HepG2 (cell line): ENCODE measurements around the gene SLC6A9. TPM values are rescaled to one million over a fixed set of nuclear protein-coding genes. Genes with fewer than 3 reads are reported as not detected.

Experiments used
- ATAC-seq: fragments of 200-7000 bp; cut with Tn5 transposase; 3 replicates; pipeline ENCODE4 v1.9.1; 2020; ENCODE audit warnings: mild to moderate bottlenecking, moderate library complexity
- BruUV-seq: library from RNA; stranded (reverse); fragments of 400-500 nt; replicated peaks from 2 replicates; lab custom pipeline; 2021; lab: Mats Ljungman, UMichigan
- CTCF ChIA-PET: fragments of 300-600 bp; formaldehyde crosslinking; extraction: SDS; loops from one replicate; lab custom pipeline; 2021; ENCODE audit warnings: low total read pairs, inconsistent platforms, low intra/inter-chr PET ratio; lab: Yijun Ruan, JAX
- POLR2A ChIA-PET: fragments of 350-600 bp; sonication (Branson Sonifier 250); formaldehyde crosslinking; loops from one replicate; lab custom pipeline; 2020; ENCODE audit warnings: antibody characterized with exemption, inconsistent platforms; lab: Yijun Ruan, JAX
- DNase-seq: peaks from one replicate; pipeline ENCODE4 v3.0.0-alpha.2; 2015; ENCODE audit warnings: low spot score
- FAIRE-seq: peaks from 3 replicates; lab custom pipeline; 2011; peaks lifted over from hg19 to GRCh38; lab: Jason Lieb, UNC
- H2AFZ ChIP-seq: one replicate; pipeline ENCODE4 v1.6.1; 2011; ENCODE audit warnings: low read length, inconsistent platforms
- H3K27ac ChIP-seq: fragments of 300-600 bp; 3 replicates; pipeline ENCODE4 v1.8.0; 2011; ENCODE audit warnings: mixed run types, mild to moderate bottlenecking, mixed read lengths, low read length, inconsistent platforms; ENCODE audit not compliant: insufficient read depth; ENCODE audit errors: extremely low read length
- H3K27me3 ChIP-seq, 2 experiments: fragments of 200-600 bp in 1 of 2; 2 replicates in 1 of 2; 3 replicates in 1 of 2; pipeline versions ENCODE4 v1.6.0 to v1.8.0; 2011; ENCODE audit warnings: low read length in 2 of 2, mild to moderate bottlenecking in 2 of 2, moderate library complexity in 2 of 2, inconsistent platforms in 1 of 2; ENCODE audit not compliant: insufficient read depth in 2 of 2, control insufficient read depth in 1 of 2
- H3K36me3 ChIP-seq, 2 experiments: fragments of 200-600 bp in 1 of 2; replicated peaks in 1 of 2; 2 replicates in 1 of 2; 3 replicates in 1 of 2; pipeline versions ENCODE4 v1.5.1 to v1.8.0; 2011; ENCODE audit warnings: low read length in 2 of 2, inconsistent platforms in 1 of 2; ENCODE audit not compliant: insufficient read depth in 2 of 2, control insufficient read depth in 1 of 2
- H3K4me1 ChIP-seq: 2 replicates; pipeline ENCODE4 v1.5.1; 2012; ENCODE audit warnings: low read length, inconsistent platforms; ENCODE audit not compliant: insufficient read depth
- H3K4me2 ChIP-seq: 2 replicates; pipeline ENCODE4 v1.6.0; 2011; ENCODE audit warnings: low read depth, low read length, inconsistent platforms
- H3K4me3 ChIP-seq, 3 experiments: fragments of 200-600 bp in 1 of 3; sonication (generic), shearing (Covaris generic) in 1 of 3; replicated peaks in 1 of 3; 2 replicates each; pipeline ENCODE4 v1.5.1; 2011 to 2016; ENCODE audit warnings: low read length in 3 of 3, inconsistent platforms in 2 of 3, low read depth in 2 of 3, mild to moderate bottlenecking in 2 of 3, control low read depth in 1 of 3, mixed read lengths in 1 of 3; ENCODE audit not compliant: insufficient read depth in 1 of 3
- H3K79me2 ChIP-seq: one replicate; pipeline ENCODE4 v1.6.1; 2011; ENCODE audit warnings: low read length, inconsistent platforms; ENCODE audit not compliant: insufficient read depth
- H3K9ac ChIP-seq: 2 replicates; pipeline ENCODE4 v1.6.0; 2011; ENCODE audit warnings: mild to moderate bottlenecking, low read depth, low read length, inconsistent platforms; ENCODE audit not compliant: insufficient read depth
- H3K9me3 ChIP-seq: 2 replicates; pipeline ENCODE4 v1.5.1; 2012; ENCODE audit warnings: mild to moderate bottlenecking, low read length
- H4K20me1 ChIP-seq: 2 replicates; pipeline ENCODE4 v1.6.0; 2011; ENCODE audit warnings: inconsistent platforms, mild to moderate bottlenecking, low read length, moderate library complexity; ENCODE audit not compliant: insufficient read depth
- CEBPG ChIP-seq: IDR thresholded peaks from 2 replicates; pipeline ENCODE4 v1.6.1; 2016
- EED ChIP-seq: sonication (generic); formaldehyde crosslinking; IDR thresholded peaks from 2 replicates; pipeline ENCODE4 v1.5.0; 2020; ENCODE audit warnings: mild to moderate bottlenecking, missing genetic modification reagents
- ELF4 ChIP-seq: sonication (generic); formaldehyde crosslinking; IDR thresholded peaks from 2 replicates; pipeline ENCODE4 v1.5.0; 2020; ENCODE audit warnings: missing genetic modification reagents, mild to moderate bottlenecking, moderate library complexity, borderline replicate concordance
- MBD4 ChIP-seq: IDR thresholded peaks from 2 replicates; pipeline ENCODE4 v1.6.1; 2012; ENCODE audit warnings: low read length, inconsistent platforms, borderline replicate concordance
- PRMT3 ChIP-seq: sonication (generic); formaldehyde crosslinking; IDR thresholded peaks from 2 replicates; pipeline ENCODE4 v1.8.1; 2022; ENCODE audit warnings: low read depth, mild to moderate bottlenecking, moderate library complexity, missing genetic modification reagents, borderline replicate concordance
- ZMYM4 ChIP-seq: sonication (generic); formaldehyde crosslinking; IDR thresholded peaks from 2 replicates; pipeline ENCODE4 v1.8.1; 2023; ENCODE audit warnings: mild to moderate bottlenecking, missing genetic modification reagents
- ZNF18 ChIP-seq: sonication (generic); formaldehyde crosslinking; IDR thresholded peaks from 2 replicates; pipeline ENCODE4 v1.8.0; 2022; ENCODE audit warnings: mild to moderate bottlenecking, missing genetic modification reagents; ENCODE audit not compliant: insufficient replicate concordance
- ZNF451 ChIP-seq: sonication (generic); formaldehyde crosslinking; IDR thresholded peaks from 2 replicates; pipeline ENCODE4 v1.5.0; 2020; ENCODE audit warnings: mild to moderate bottlenecking, missing genetic modification reagents
- ZNF788 ChIP-seq: sonication (generic); formaldehyde crosslinking; IDR thresholded peaks from 2 replicates; pipeline ENCODE4 v1.5.0; 2020; ENCODE audit warnings: mild to moderate bottlenecking, missing genetic modification reagents, borderline replicate concordance
- WGBS: methylation state at CpG from one replicate; pipeline ENCODE4 v1.1.6; 2017; ENCODE audit warnings: low lambda C conversion rate; 5-methylcytosine and 5-hydroxymethylcytosine counted together
- in situ Hi-C: cut with HindIII; loops from 2 replicates; pipeline ENCODE4 v1.10.0; 2017; ENCODE audit warnings: low pct_unique_long_range_greater_than_20kb; ENCODE audit not compliant: extremely low pct_ligation_motif_present
- intact Hi-C: fragments of 100-400 bp; cut with micrococcal nuclease; formaldehyde crosslinking; loops from one replicate; pipeline ENCODE4 v1.10.0; 2022; ENCODE audit not compliant: unreplicated experiment
- polyA plus RNA-seq, 8 experiments: library from polyadenylated mRNA; depleted of rRNA in 3 of 8; stranded (reverse) in 7 of 8; unstranded in 1 of 8; fragments of >200 nt; fragmentation: Illumina TruSeq in 4 of 8; extraction: Trizol in 4 of 8; gene quantifications; 2 replicates each; pipeline versions ENCODE4 v1.2.1 to v1.2.3, GENCODE V29; 2011 to 2016; ENCODE audit warnings: low read depth in 4 of 8, missing spikeins in 1 of 8, mixed read lengths in 1 of 8; ENCODE audit not compliant: insufficient read depth in 1 of 8
- total RNA-seq, 5 experiments: library from RNA; depleted of rRNA; stranded (reverse); fragments of >200 nt; fragmentation: Illumina TruSeq; extraction: Trizol; gene quantifications; 2 replicates each; pipeline ENCODE4 v1.2.3, GENCODE V29; 2016; ENCODE audit warnings: low read depth in 1 of 5
- TF ChIP-seq, protein P1 (sequence below): sonication (generic); formaldehyde crosslinking; IDR thresholded peaks from 2 replicates; pipeline ENCODE4 v1.8.0; 2022; ENCODE audit warnings: mild to moderate bottlenecking, missing genetic modification reagents, moderate library complexity
- TF ChIP-seq, protein P2 (sequence below): sonication (generic); formaldehyde crosslinking; IDR thresholded peaks from 2 replicates; pipeline ENCODE4; 2020; ENCODE audit warnings: missing genetic modification reagents, mild to moderate bottlenecking, borderline replicate concordance

Gene SLC6A9
- total and polyA plus RNA-seq, 2 of the 13 experiments (the other 11 are each of a cell fraction or from before 2014, with no cell fraction given), result 8.5 to 9.9 TPM

GRCh38 chr1:43956234-43956633 lies 75.0 kb downstream of the SLC6A9 start:
- Histone ChIP-seq H3K9me3 (no peaks in the 10 kb centered on the region), H4K20me1 (no peaks in the 10 kb centered on the region), H2AFZ (no peak overlapping the region), H3K79me2 (no peaks in the 10 kb centered on the region), H3K4me1 (no peaks in the 10 kb centered on the region), H3K4me2 (no peak overlapping the region), H3K36me3 (peaks cover 0 to 21% of the 10 kb centered on the region in 2 experiments; a peak in 2 of 5 replicates), H3K27ac (no peak overlapping the region), H3K27me3 (no peaks in the 10 kb centered on the region), H3K4me3 (no peak overlapping the region), H3K9ac (no peak overlapping the region)
- ATAC-seq (no peak), DNase-seq (no peak), FAIRE-seq (no peak)
- in situ Hi-C loops (no loop called here), intact Hi-C loops (no loop called here)
- ChIA-PET CTCF (no interaction called here), POLR2A (no interaction called here)
- BruUV-seq, result no TSS peak
- TF ChIP-seq CEBPG (no peak), ELF4 (CRISPR knock-in tag) (no peak), ZMYM4 (CRISPR knock-in tag) (no peak), ZNF451 (no peak), ZNF788 (CRISPR knock-in tag) (no peak), PRMT3 (CRISPR knock-in tag) (no peak), MBD4 (no peak), EED (CRISPR knock-in tag) (no peak), ZNF18 (no peak)
- TF ChIP-seq, protein P1, sequence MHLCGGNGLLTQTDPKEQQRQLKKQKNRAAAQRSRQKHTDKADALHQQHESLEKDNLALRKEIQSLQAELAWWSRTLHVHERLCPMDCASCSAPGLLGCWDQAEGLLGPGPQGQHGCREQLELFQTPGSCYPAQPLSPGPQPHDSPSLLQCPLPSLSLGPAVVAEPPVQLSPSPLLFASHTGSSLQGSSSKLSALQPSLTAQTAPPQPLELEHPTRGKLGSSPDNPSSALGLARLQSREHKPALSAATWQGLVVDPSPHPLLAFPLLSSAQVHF (CRISPR knock-in tag), result no peak
- TF ChIP-seq, protein P2, sequence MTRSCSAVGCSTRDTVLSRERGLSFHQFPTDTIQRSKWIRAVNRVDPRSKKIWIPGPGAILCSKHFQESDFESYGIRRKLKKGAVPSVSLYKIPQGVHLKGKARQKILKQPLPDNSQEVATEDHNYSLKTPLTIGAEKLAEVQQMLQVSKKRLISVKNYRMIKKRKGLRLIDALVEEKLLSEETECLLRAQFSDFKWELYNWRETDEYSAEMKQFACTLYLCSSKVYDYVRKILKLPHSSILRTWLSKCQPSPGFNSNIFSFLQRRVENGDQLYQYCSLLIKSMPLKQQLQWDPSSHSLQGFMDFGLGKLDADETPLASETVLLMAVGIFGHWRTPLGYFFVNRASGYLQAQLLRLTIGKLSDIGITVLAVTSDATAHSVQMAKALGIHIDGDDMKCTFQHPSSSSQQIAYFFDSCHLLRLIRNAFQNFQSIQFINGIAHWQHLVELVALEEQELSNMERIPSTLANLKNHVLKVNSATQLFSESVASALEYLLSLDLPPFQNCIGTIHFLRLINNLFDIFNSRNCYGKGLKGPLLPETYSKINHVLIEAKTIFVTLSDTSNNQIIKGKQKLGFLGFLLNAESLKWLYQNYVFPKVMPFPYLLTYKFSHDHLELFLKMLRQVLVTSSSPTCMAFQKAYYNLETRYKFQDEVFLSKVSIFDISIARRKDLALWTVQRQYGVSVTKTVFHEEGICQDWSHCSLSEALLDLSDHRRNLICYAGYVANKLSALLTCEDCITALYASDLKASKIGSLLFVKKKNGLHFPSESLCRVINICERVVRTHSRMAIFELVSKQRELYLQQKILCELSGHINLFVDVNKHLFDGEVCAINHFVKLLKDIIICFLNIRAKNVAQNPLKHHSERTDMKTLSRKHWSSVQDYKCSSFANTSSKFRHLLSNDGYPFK (CRISPR knock-in tag), result no peak
- 98% methylated on average over 5 of the region's 8 CpGs for WGBS
